H9 (cell line): ENCODE results near the gene DCDC2C. TPM values are rescaled to one million over a fixed set of nuclear protein-coding genes. Genes with fewer than 3 reads are reported as not detected.

Experiments used
- DNase-seq: peaks from one replicate; pipeline ENCODE4 v3.0.0-alpha.2; 2017
- H2AFZ ChIP-seq: one replicate; pipeline ENCODE4 v1.6.1; 2013; ENCODE audit warnings: mild to moderate bottlenecking, low read length, control low read depth, moderate library complexity
- H2AK5ac ChIP-seq: 2 replicates; pipeline ENCODE4 v1.6.1; 2013; ENCODE audit warnings: low read length, control low read depth, mixed read lengths; ENCODE audit not compliant: insufficient read length
- H2BK120ac ChIP-seq: one replicate; pipeline ENCODE4 v1.6.1; 2013; ENCODE audit warnings: low read depth, mild to moderate bottlenecking, low read length, control low read depth, inconsistent platforms; ENCODE audit not compliant: poor library complexity, severe bottlenecking
- H2BK12ac ChIP-seq: 2 replicates; pipeline ENCODE4 v1.6.1; 2013; ENCODE audit warnings: low read length, control low read depth, mixed read lengths, low read depth; ENCODE audit not compliant: insufficient read length
- H2BK15ac ChIP-seq: 2 replicates; pipeline ENCODE4 v1.6.1; 2013; ENCODE audit warnings: low read depth, low read length, control low read depth
- H2BK20ac ChIP-seq: one replicate; pipeline ENCODE4 v1.6.1; 2013; ENCODE audit warnings: low read depth, mild to moderate bottlenecking, low read length, control low read depth, inconsistent platforms; ENCODE audit not compliant: poor library complexity, severe bottlenecking
- H2BK5ac ChIP-seq: 2 replicates; pipeline ENCODE4 v1.6.1; 2013; ENCODE audit warnings: low read length, control low read depth, mixed read lengths; ENCODE audit not compliant: insufficient read length
- H3K14ac ChIP-seq: 2 replicates; pipeline ENCODE4 v1.6.1; 2013; ENCODE audit warnings: low read length, control low read depth; ENCODE audit not compliant: insufficient read depth
- H3K18ac ChIP-seq: 2 replicates; pipeline ENCODE4 v1.6.1; 2013; ENCODE audit warnings: low read depth, mild to moderate bottlenecking, mixed read lengths, low read length, control low read depth; ENCODE audit not compliant: insufficient read length
- H3K23ac ChIP-seq: 2 replicates; pipeline ENCODE4 v1.6.1; 2013; ENCODE audit warnings: low read length, control low read depth, mixed read lengths, low read depth; ENCODE audit not compliant: insufficient read length
- H3K23me2 ChIP-seq: 2 replicates; pipeline ENCODE4 v1.6.1; 2013; ENCODE audit warnings: low read depth, mild to moderate bottlenecking, mixed read lengths, low read length, control low read depth; ENCODE audit not compliant: insufficient read length, poor library complexity, severe bottlenecking
- H3K27ac ChIP-seq: 2 replicates; pipeline ENCODE4 v1.5.1; 2013; ENCODE audit warnings: low read length, control low read depth, mixed read lengths, low read depth; ENCODE audit not compliant: insufficient read length
- H3K27me3 ChIP-seq: 2 replicates; pipeline ENCODE4 v1.6.1; 2013; ENCODE audit warnings: low read length, control low read depth, inconsistent platforms; ENCODE audit not compliant: insufficient read depth
- H3K4ac ChIP-seq: 2 replicates; pipeline ENCODE4 v1.6.1; 2013; ENCODE audit warnings: low read depth, mild to moderate bottlenecking, control low read depth, inconsistent platforms, low read length, moderate library complexity
- H3K4me1 ChIP-seq: 2 replicates; pipeline ENCODE4 v1.6.1; 2013; ENCODE audit warnings: low read length, control low read depth, inconsistent platforms; ENCODE audit not compliant: insufficient read depth
- H3K4me2 ChIP-seq: 2 replicates; pipeline ENCODE4 v1.6.1; 2013; ENCODE audit warnings: low read length, control low read depth, mixed read lengths; ENCODE audit not compliant: insufficient read length, insufficient read depth
- H3K56ac ChIP-seq: 2 replicates; pipeline ENCODE4 v1.6.1; 2013; ENCODE audit warnings: low read depth, mild to moderate bottlenecking, mixed read lengths, low read length, control low read depth; ENCODE audit not compliant: insufficient read length
- H3K79me1 ChIP-seq: 2 replicates; pipeline ENCODE4 v1.6.1; 2013; ENCODE audit warnings: low read depth, mild to moderate bottlenecking, moderate library complexity, low read length, control low read depth, inconsistent platforms; ENCODE audit not compliant: insufficient read depth, poor library complexity, severe bottlenecking
- H3K79me2 ChIP-seq: 2 replicates; pipeline ENCODE4 v1.6.1; 2013; ENCODE audit warnings: low read length, control low read depth, inconsistent platforms; ENCODE audit not compliant: insufficient read depth
- H3K9ac ChIP-seq: 2 replicates; pipeline ENCODE4 v1.6.1; 2013; ENCODE audit warnings: low read length, control low read depth, mixed read lengths; ENCODE audit not compliant: insufficient read length; ENCODE audit errors: extremely low read depth
- H3K9me3 ChIP-seq: one replicate; pipeline ENCODE4 v1.6.1; 2013; ENCODE audit warnings: low read depth, low read length, inconsistent platforms; ENCODE audit not compliant: control insufficient read depth
- H3T11ph ChIP-seq: one replicate; pipeline ENCODE4 v1.6.1; 2013; ENCODE audit warnings: mild to moderate bottlenecking, low read length, control low read depth, inconsistent platforms
- H4K20me1 ChIP-seq: one replicate; pipeline ENCODE4 v1.6.1; 2013; ENCODE audit not compliant: control insufficient read depth, insufficient read length, insufficient read depth
- H4K5ac ChIP-seq: 2 replicates; pipeline ENCODE4 v1.6.1; 2013; ENCODE audit warnings: low read depth, mild to moderate bottlenecking, mixed read lengths, low read length, control low read depth; ENCODE audit not compliant: insufficient read length
- H4K8ac ChIP-seq: replicated peaks from 2 replicates; pipeline ENCODE4 v1.6.1; 2013; ENCODE audit warnings: low read length, control low read depth, mixed read lengths, low read depth; ENCODE audit not compliant: insufficient read length
- H4K91ac ChIP-seq: 2 replicates; pipeline ENCODE4 v1.6.1; 2013; ENCODE audit warnings: low read depth, mild to moderate bottlenecking, moderate library complexity, mixed read lengths, low read length, control low read depth; ENCODE audit not compliant: insufficient read length
- H3K27ac Mint-ChIP-seq, 3 experiments: 2 replicates in 2 of 3; 3 replicates in 1 of 3; pipeline ENCODE4 v1.8.0; 2020 to 2021; ENCODE audit warnings: mixed read lengths in 3 of 3, mild to moderate bottlenecking in 1 of 3, moderate library complexity in 1 of 3
- H3K27me3 Mint-ChIP-seq: 2 replicates; pipeline ENCODE4 v1.8.0; 2021; ENCODE audit warnings: low read depth, mild to moderate bottlenecking, moderate library complexity, mixed read lengths
- H3K36me3 Mint-ChIP-seq, 3 experiments: 2 replicates in 2 of 3; 3 replicates in 1 of 3; pipeline ENCODE4 v1.8.0; 2020 to 2021; ENCODE audit warnings: low read depth in 3 of 3, mixed read lengths in 3 of 3; ENCODE audit not compliant: insufficient read depth in 1 of 3
- H3K4me1 Mint-ChIP-seq, 2 experiments: 2 replicates each; pipeline ENCODE4 v1.8.0; 2020; ENCODE audit warnings: mixed read lengths in 2 of 2
- H3K4me3 Mint-ChIP-seq, 2 experiments: 2 replicates in 1 of 2; 3 replicates in 1 of 2; pipeline ENCODE4 v1.8.0; 2020 to 2021; ENCODE audit warnings: mild to moderate bottlenecking in 2 of 2, mixed read lengths in 2 of 2, moderate library complexity in 1 of 2
- H3K9me3 Mint-ChIP-seq, 2 experiments: 2 replicates in 1 of 2; 3 replicates in 1 of 2; pipeline ENCODE4 v1.8.0; 2020; ENCODE audit warnings: mild to moderate bottlenecking in 2 of 2, mixed read lengths in 2 of 2, moderate library complexity in 1 of 2
- CTCF ChIP-seq: fragments of 200-600 bp; sonication (generic); conservative IDR thresholded peaks from 3 replicates; pipeline ENCODE4 v1.8.0; 2021; ENCODE audit warnings: antibody characterized with exemption, mild to moderate bottlenecking
- WGBS: extraction: QIAGEN DNeasy Blood & Tissue Kit; methylation state at CpG from one replicate; pipeline ENCODE4 v1.1.7; 2013; ENCODE audit warnings: missing lambda C conversion rate, low lambda C conversion rate, mixed read lengths; ENCODE audit not compliant: insufficient read length; ENCODE audit errors: extremely low coverage; 5-methylcytosine and 5-hydroxymethylcytosine counted together
- total RNA-seq: library from RNA; stranded (reverse); gene quantifications from 2 replicates; pipeline ENCODE4 v1.2.1, GENCODE V29; 2021

DCDC2C gene
- total RNA-seq, 1 experiment from 2014 or later = not detected

- Histone ChIP-seq H2BK20ac (no peak overlapping the region), H3K9ac (no peak overlapping the region), H3K56ac (no peak overlapping the region), H3K14ac (no peak overlapping the region), H3K23ac (no peak overlapping the region), H4K8ac (no peak overlapping the region), H2AFZ (no peak overlapping the region), H3K79me1 (no peaks in the 10 kb centered on the region), H2BK5ac (no peak overlapping the region), H3K4me1 (no peaks in the 10 kb centered on the region), H3K9me3 (no peaks in the 10 kb centered on the region), H4K5ac (no peak overlapping the region), H4K20me1 (no peaks in the 10 kb centered on the region), H2AK5ac (no peak overlapping the region), H3K4ac (no peak overlapping the region), H2BK120ac (no peak overlapping the region), H3K23me2 (no peaks in the 10 kb centered on the region), H3T11ph (no peak overlapping the region), H3K18ac (no peak overlapping the region), H2BK12ac (no peak overlapping the region), H4K91ac (no peak overlapping the region), H3K4me2 (no peak overlapping the region), H3K27me3 (no peaks in the 10 kb centered on the region), H2BK15ac (no peak overlapping the region), H3K27ac (no peak overlapping the region), H3K79me2 (no peaks in the 10 kb centered on the region)
- H3K36me3 Mint-ChIP-seq = no peaks in the 10 kb centered on the region; a peak in 1 of 7 replicates
- no peaks in the 10 kb centered on the region for H3K9me3 Mint-ChIP-seq
- H3K4me3 Mint-ChIP-seq = no peak overlapping the region
- WGBS = no CpG with 5 or more reads among the region's 21 CpGs
- DNase-seq = no peak
- 0 out of 4 replicates have a peak, but pooled peaks cover 3 to 4% of the 10 kb centered on the region in 2 experiments for H3K4me1 Mint-ChIP-seq
- no peak overlapping the region for H3K27ac Mint-ChIP-seq
- TF ChIP-seq CTCF = no peak
- peaks cover 12% of the 10 kb centered on the region for H3K27me3 Mint-ChIP-seq
Measured at GRCh38 chr2:3768960-3769765, 65.8 kb downstream of the DCDC2C start.
